ENCODE measurements around the gene GRPR.

The GRPR gene

DNA sequence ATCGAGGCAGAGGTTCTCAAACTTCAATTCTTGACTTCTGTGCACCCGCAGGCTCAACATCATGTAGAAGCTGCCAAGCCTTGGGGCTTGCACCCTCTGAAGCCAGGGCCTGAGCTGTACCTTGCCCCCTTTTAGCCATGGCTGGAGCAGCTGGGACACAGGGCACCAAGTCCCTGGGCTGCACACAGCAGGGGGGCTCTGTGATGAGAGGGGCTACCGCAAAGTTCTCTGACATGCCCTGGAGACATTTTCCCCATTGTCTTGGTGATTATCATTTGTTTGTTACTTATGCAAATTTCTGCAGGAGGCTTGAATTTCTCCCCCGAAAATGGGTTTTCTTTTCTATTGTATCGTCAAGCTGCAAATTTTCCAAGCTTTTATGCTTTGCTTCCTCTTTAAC lies 39.0 kb downstream of the GRPR start:
- TF ChIP-seq, protein P1, sequence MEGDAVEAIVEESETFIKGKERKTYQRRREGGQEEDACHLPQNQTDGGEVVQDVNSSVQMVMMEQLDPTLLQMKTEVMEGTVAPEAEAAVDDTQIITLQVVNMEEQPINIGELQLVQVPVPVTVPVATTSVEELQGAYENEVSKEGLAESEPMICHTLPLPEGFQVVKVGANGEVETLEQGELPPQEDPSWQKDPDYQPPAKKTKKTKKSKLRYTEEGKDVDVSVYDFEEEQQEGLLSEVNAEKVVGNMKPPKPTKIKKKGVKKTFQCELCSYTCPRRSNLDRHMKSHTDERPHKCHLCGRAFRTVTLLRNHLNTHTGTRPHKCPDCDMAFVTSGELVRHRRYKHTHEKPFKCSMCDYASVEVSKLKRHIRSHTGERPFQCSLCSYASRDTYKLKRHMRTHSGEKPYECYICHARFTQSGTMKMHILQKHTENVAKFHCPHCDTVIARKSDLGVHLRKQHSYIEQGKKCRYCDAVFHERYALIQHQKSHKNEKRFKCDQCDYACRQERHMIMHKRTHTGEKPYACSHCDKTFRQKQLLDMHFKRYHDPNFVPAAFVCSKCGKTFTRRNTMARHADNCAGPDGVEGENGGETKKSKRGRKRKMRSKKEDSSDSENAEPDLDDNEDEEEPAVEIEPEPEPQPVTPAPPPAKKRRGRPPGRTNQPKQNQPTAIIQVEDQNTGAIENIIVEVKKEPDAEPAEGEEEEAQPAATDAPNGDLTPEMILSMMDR (IDR thresholded peaks at IDR 0.05), result no peak
- no peak for TF ChIP-seq ZFX (IDR thresholded peaks at IDR 0.05; ENCODE audit: borderline replicate concordance)
- H3K27ac ChIP-seq, result no peak overlapping the region

DNA sequence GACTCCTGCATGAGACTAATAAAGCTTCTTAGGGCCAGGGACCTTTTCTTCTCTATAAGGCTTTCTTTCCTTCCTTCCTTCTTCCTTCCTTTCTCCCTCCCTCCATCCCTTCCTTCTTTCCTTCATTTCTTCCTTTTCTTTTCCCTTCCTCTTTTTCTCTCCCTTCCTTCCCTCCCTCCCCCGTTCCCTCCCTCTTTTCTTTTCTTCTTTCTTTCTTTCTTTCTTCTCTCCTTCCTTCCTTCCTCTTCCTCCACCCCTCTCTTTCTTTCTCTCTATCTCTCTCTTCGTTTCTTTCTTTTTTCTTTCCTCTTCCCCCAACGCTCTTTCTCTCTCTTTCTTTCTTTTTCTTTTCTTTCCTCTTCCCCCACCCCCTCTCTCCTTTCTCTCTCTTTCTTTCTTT lies 41.4 kb downstream of the GRPR start:
- H3K27ac ChIP-seq, result no peak overlapping the region
- TF ChIP-seq, protein P1 (IDR thresholded peaks at IDR 0.05), result no peak
- TF ChIP-seq ZFX (IDR thresholded peaks at IDR 0.05; ENCODE audit: borderline replicate concordance), result no peak

DNA sequence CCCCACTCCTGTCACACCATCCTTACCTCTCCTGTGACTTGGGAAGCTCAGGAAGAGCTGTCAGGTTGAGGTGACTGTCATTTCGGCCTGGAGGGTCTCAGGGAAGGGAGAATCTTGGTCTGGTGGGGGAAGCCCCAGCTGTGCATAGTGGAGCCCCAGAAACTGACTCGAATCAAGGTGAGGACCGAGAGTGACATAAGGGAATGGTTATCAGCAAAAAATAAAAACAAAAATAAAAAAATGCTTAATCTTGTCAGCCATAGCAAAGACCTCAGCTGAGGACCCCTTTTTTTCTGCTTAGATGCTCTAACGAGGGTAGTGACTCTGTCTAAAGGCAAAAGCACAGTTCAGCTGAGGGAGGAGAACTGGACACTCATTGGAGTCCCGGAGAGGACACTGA lies 43.8 kb downstream of the GRPR start, which contains the start of gene MAGEB17:
Gene MAGEB17, plus strand, starts transcription at position 301 of the 400 bp plus-strand sequence. CDS start 2,902 bp downstream, outside the sequence.
- TF ChIP-seq ZFX (IDR thresholded peaks at IDR 0.05; ENCODE audit: borderline replicate concordance), result no peak
- TF ChIP-seq, protein P1 (IDR thresholded peaks at IDR 0.05), result no peak

DNA sequence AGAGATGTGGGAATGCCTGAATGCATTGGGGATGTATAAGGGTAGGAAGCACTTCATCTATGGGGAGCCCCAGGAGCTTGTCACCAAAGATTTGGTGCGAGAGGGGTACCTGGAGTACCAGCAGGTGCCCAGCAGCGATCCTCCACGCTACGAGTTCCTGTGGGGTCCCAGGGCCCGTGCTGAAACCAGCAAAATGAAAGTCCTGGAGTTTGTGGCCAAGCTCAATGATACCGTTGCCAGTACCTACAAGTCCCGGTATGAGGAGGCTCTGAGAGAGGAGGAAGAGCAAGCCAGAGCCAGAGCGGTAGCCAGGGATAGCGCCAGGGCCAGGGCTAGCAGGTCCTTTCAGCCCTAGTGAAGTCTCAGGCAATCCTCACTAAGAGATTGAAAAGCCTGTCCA lies 47.7 kb downstream of the GRPR start:
- no peak overlapping the region for H3K27ac ChIP-seq
- TF ChIP-seq, protein P1 (IDR thresholded peaks at IDR 0.05), result no peak
- no peak for TF ChIP-seq ZFX (IDR thresholded peaks at IDR 0.05; ENCODE audit: borderline replicate concordance)

More for the DNA sequence above, 43.8 kb downstream of the GRPR start, which contains the start of gene MAGEB17:
- no peak within 1 kb of the TSS for H3K27ac ChIP-seq

DNA sequence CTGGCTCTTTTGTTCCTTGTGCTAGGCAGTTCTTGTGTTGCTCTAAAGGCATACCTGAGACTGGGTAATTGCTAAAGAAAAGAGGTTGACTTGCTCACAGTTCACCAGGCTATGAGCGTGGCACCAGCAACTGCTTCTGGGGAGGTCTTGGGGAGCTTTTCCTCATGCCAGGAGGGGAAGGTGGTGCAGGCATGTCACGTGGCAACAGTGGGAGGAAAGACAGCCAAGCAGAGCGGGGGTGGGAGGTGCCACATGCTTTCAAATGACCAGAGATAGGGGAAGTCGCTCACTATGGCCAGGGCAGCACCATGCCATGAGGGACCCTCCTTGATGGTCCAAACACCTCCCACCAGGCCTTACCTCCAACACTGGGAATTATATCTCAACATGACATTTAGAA lies 48.6 kb downstream of the GRPR start:
- H3K27ac ChIP-seq, result no peak overlapping the region
- TF ChIP-seq, protein P1 (IDR thresholded peaks at IDR 0.05), result no peak
- TF ChIP-seq ZFX (IDR thresholded peaks at IDR 0.05; ENCODE audit: borderline replicate concordance), result no peak

DNA sequence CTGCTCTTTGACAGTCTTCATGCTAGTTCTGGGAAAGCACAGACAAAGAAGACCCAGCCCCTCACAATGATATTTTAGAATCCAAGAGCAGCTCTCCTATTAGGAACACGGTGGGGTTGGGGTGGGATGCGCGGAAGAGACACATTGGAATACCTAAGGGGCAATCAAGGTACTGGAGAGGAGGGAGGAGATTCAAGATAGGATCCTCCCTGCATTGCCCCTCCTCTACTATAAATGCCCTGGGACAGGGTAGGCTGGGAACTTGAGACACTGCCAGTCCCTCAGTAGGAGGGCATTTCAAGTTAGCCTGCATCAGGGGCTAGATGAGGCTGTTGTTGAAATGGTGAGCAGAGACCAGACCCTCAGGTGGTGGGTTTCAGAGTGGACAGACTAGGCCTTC lies 49.0 kb downstream of the GRPR start:
- H3K27ac ChIP-seq, result no peak overlapping the region
- TF ChIP-seq, protein P1 (IDR thresholded peaks at IDR 0.05), result no peak
- TF ChIP-seq ZFX (IDR thresholded peaks at IDR 0.05; ENCODE audit: borderline replicate concordance), result no peak

DNA sequence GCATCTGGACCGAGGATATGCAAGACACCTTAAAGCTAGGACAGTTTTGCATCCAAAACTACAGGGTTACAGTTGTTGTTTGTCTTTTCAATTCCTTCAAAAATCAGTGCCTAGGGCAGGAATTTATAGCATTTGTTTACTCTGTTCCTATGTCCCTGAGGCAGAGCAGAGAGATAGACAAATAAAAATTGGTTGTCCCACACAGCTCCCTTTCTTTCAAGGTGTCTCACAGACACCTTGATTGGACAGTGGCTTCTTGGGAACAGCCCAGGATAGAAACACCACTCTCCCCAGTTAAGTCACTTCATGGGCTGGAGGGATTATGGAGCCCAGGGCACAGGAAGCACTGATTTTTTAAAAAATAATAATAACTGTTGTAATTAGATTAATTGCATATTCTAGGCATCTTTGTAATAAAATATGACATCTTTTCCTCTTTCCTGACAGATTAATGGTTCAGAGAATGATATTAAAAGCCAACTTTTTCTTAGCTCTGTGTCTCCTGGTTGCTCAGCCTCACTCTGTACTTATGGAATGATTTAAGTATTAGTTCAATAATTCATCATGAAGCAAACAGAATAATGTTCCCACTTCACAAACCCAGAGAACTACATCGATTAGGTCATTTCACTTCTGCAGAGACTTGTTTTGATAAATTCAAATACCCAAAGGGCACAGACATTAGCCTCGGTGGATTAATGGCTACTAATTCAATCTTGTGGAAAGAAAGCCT lies 52.1 kb downstream of the GRPR start:
- H3K27ac ChIP-seq, result no peak overlapping the region
- TF ChIP-seq, protein P1 (IDR thresholded peaks at IDR 0.05), result no peak
- TF ChIP-seq ZFX (IDR thresholded peaks at IDR 0.05; ENCODE audit: borderline replicate concordance), result no peak

Data from 22Rv1 (cell line).